Endothelial cell of umbilical vein (primary cell): ENCODE measurements around the gene KCNH1. TPM values are rescaled to one million over a fixed set of nuclear protein-coding genes. Genes with fewer than 3 reads are reported as not detected.

ENCODE experiments used
- BruUV-seq: library from RNA; stranded (reverse); fragments of 400-500 nt; replicated peaks from 2 replicates; lab custom pipeline; 2021; lab: Mats Ljungman, UMichigan
- CTCF ChIA-PET: fragments of 300-600, 350-600 bp; sonication (Branson Sonifier 250); formaldehyde crosslinking; loops from one replicate; lab custom pipeline; 2021; ENCODE audit warnings: antibody characterized with exemption, inconsistent platforms; lab: Charles Lee
- POLR2A ChIA-PET: fragments of 300-600, 350-600 bp; sonication (Branson Sonifier 250); formaldehyde crosslinking; loops from one replicate; lab custom pipeline; 2021; ENCODE audit warnings: antibody characterized with exemption, inconsistent platforms; lab: Charles Lee
- DNase-seq: peaks from one replicate; pipeline ENCODE4 v3.0.0-alpha.2; 2011; ENCODE audit warnings: low read depth, low spot score
- FAIRE-seq: peaks from 2 replicates; lab custom pipeline; 2011; peaks lifted over from hg19 to GRCh38; lab: Jason Lieb, UNC
- H2AFZ ChIP-seq: 2 replicates; pipeline ENCODE4 v1.6.0; 2012; ENCODE audit warnings: low read depth, low read length, control low read depth, inconsistent platforms
- H3K27ac ChIP-seq: 2 replicates; pipeline ENCODE4 v1.5.1; 2011; ENCODE audit warnings: low read depth, mild to moderate bottlenecking, control low read depth, low read length, moderate library complexity; ENCODE audit not compliant: insufficient read depth
- H3K27me3 ChIP-seq, 2 experiments: 2 replicates each; pipeline versions ENCODE4 v1.6.0 to v1.6.1; 2011; ENCODE audit warnings: low read length in 2 of 2, mixed read lengths in 1 of 2; ENCODE audit not compliant: control insufficient read depth in 2 of 2, insufficient read depth in 2 of 2
- H3K36me3 ChIP-seq, 2 experiments: 2 replicates in 1 of 2; 3 replicates in 1 of 2; pipeline ENCODE4 v1.5.1; 2011; ENCODE audit warnings: low read length in 2 of 2, mild to moderate bottlenecking in 1 of 2, moderate library complexity in 1 of 2; ENCODE audit not compliant: control insufficient read depth in 2 of 2, insufficient read depth in 2 of 2; ENCODE audit errors: extremely low read depth in 1 of 2
- H3K4me1 ChIP-seq: 3 replicates; pipeline ENCODE4 v1.5.1; 2011; ENCODE audit warnings: mild to moderate bottlenecking, low read length; ENCODE audit not compliant: control insufficient read depth, insufficient read depth; ENCODE audit errors: extremely low read depth
- H3K4me2 ChIP-seq: 2 replicates; pipeline ENCODE4 v1.6.1; 2011; ENCODE audit warnings: low read length, control low read depth, mixed read lengths; ENCODE audit not compliant: insufficient read depth
- H3K4me3 ChIP-seq, 3 experiments: fragments of 200-600 bp in 1 of 3; sonication (generic), shearing (Covaris generic) in 1 of 3; replicated peaks in 1 of 3; 2 replicates each; pipeline ENCODE4 v1.5.1; 2011 to 2016; ENCODE audit warnings: control low read depth in 3 of 3, low read length in 3 of 3, mild to moderate bottlenecking in 2 of 3, inconsistent platforms in 1 of 3, low read depth in 1 of 3, moderate library complexity in 1 of 3; ENCODE audit not compliant: insufficient read depth in 1 of 3
- H3K79me2 ChIP-seq: 2 replicates; pipeline ENCODE4 v1.6.0; 2012; ENCODE audit warnings: low read length, inconsistent platforms; ENCODE audit not compliant: control insufficient read depth, insufficient read depth
- H3K9ac ChIP-seq: replicated peaks from 2 replicates; pipeline ENCODE3; 2011; ENCODE audit warnings: low read length, control low read depth; ENCODE audit not compliant: insufficient read depth; ENCODE audit errors: extremely low read depth
- H3K9me1 ChIP-seq: replicated peaks from 3 replicates; pipeline ENCODE4 v1.6.0; 2011; ENCODE audit warnings: mild to moderate bottlenecking, low read length; ENCODE audit not compliant: control insufficient read depth, insufficient read depth; ENCODE audit errors: extremely low read depth
- H3K9me3 ChIP-seq: replicated peaks from 2 replicates; pipeline ENCODE4 v1.5.1; 2012; ENCODE audit warnings: low read length, inconsistent platforms; ENCODE audit not compliant: control insufficient read depth, insufficient read depth
- H4K20me1 ChIP-seq: replicated peaks from 2 replicates; pipeline ENCODE3; 2011; ENCODE audit warnings: mild to moderate bottlenecking, low read length; ENCODE audit not compliant: control insufficient read depth, insufficient read depth; ENCODE audit errors: extremely low read depth
- CTCF ChIP-seq, 2 donors: IDR thresholded peaks; 1 replicate in 1 of 2; 2 replicates in 1 of 2; pipeline ENCODE4 v1.5.1; 2011; ENCODE audit warnings: low read length in 2 of 2, mild to moderate bottlenecking in 2 of 2, moderate library complexity in 2 of 2, control low read depth in 1 of 2, inconsistent platforms in 1 of 2, low read depth in 1 of 2; ENCODE audit not compliant: insufficient read depth in 1 of 2; ENCODE audit errors: extremely low read depth in 1 of 2
- EZH2 ChIP-seq: IDR thresholded peaks from 2 replicates; pipeline ENCODE4 v1.6.1; 2012; ENCODE audit warnings: borderline replicate concordance, low read depth, mild to moderate bottlenecking, moderate library complexity, low read length, inconsistent platforms; ENCODE audit not compliant: severe bottlenecking
- FOS ChIP-seq: IDR thresholded peaks from 2 replicates; pipeline ENCODE4 v1.6.1; 2011; ENCODE audit warnings: mild to moderate bottlenecking, low read length, moderate library complexity, borderline replicate concordance; ENCODE audit not compliant: insufficient read depth
- GATA2 ChIP-seq: IDR thresholded peaks from 2 replicates; pipeline ENCODE4 v1.7.0; 2011; ENCODE audit warnings: low read depth, mild to moderate bottlenecking, moderate library complexity, mixed read lengths, low read length; ENCODE audit not compliant: insufficient read length, insufficient read depth
- JUN ChIP-seq: IDR thresholded peaks from 2 replicates; pipeline ENCODE4 v1.6.1; 2011; ENCODE audit warnings: borderline replicate concordance, low read depth; ENCODE audit not compliant: insufficient read length, insufficient read depth
- MAX ChIP-seq: IDR thresholded peaks from 2 replicates; pipeline ENCODE4 v1.6.1; 2011; ENCODE audit not compliant: insufficient read depth, insufficient read length
- MYC ChIP-seq: IDR thresholded peaks from one replicate; pipeline ENCODE4 v1.6.1; 2011; ENCODE audit warnings: mild to moderate bottlenecking, low read depth, low read length
- POLR2A ChIP-seq: IDR thresholded peaks from 2 replicates; pipeline ENCODE4 v1.6.1; 2012; ENCODE audit warnings: low read depth, mild to moderate bottlenecking, control low read depth, low read length
- POLR2AphosphoS5 ChIP-seq: IDR thresholded peaks from 2 replicates; pipeline ENCODE4 v1.6.1; 2012; ENCODE audit warnings: low read depth, mild to moderate bottlenecking, control low read depth, low read length, moderate library complexity; ENCODE audit not compliant: insufficient read depth
- dilution Hi-C: fragments of 300-500 bp; cut with MboI; formaldehyde crosslinking; loops from one replicate; pipeline ENCODE4 v1.15.0; 2019; ENCODE audit warnings: low sequenced_read_pairs; ENCODE audit not compliant: extremely low pct_ligation_motif_present
- intact Hi-C: fragments of 100-400 bp; cut with micrococcal nuclease; formaldehyde crosslinking; loops from one replicate; pipeline ENCODE4 v1.10.0; 2022
- polyA plus RNA-seq, 4 experiments: library from polyadenylated mRNA; depleted of rRNA in 3 of 4; stranded (reverse) in 3 of 4; unstranded in 1 of 4; fragments of >200 nt; gene quantifications; 2 replicates each; pipeline versions ENCODE4 v1.2.1 to v1.2.3, GENCODE V29; 2011 to 2012; ENCODE audit warnings: missing spikeins in 1 of 4
- total RNA-seq: library from RNA; stranded (reverse); gene quantifications from 2 replicates; pipeline ENCODE4 v1.2.3, GENCODE V29; 2021

KCNH1 gene
- total and polyA plus RNA-seq, 2 donors (not counting 3 experiments of a cell fraction or from before 2014, with no cell fraction given) = not detected

- BruUV-seq = no TSS peak
- H3K36me3 ChIP-seq = no peaks in the 10 kb centered on the region
- H4K20me1 ChIP-seq = no peaks in the 10 kb centered on the region
- no peak overlapping the region for H3K4me2 ChIP-seq
- H3K27me3 ChIP-seq = peaks cover 11 to 31% of the 10 kb centered on the region in 2 experiments
- POLR2A ChIA-PET = no interaction called here
- TF ChIP-seq EZH2 (no peak), FOS (no peak), MAX (no peak), CTCF (IDR thresholded peaks at IDR 0.05; ENCODE audit: extremely low read depth in 1 of 2, insufficient read depth in 1 of 2, low read depth in 1 of 2, low read length in 2 of 2) (no peak), POLR2AphosphoS5 (no peak), MYC (no peak), GATA2 (no peak), JUN (no peak), POLR2A (no peak)
- FAIRE-seq = no peak
- H3K27ac ChIP-seq = no peak overlapping the region
- dilution Hi-C loops = no loop called here
- intact Hi-C loops = loop anchor here (5.0 to 10.0 kb wide), 2 partner anchors 345 to 523 kb away; no protein-coding TSS in a partner anchor
- H3K4me3 ChIP-seq = no peak overlapping the region
- no peak overlapping the region for H3K9ac ChIP-seq
- no peaks in the 10 kb centered on the region for H3K9me1 ChIP-seq
- CTCF ChIA-PET = interaction anchor here (0.8 to 2.8 kb wide), 2 partner anchors 682 to 723 kb away, joined by 3 to 12 read pairs; no protein-coding TSS in a partner anchor
- peaks cover 2% of the 10 kb centered on the region for H3K4me1 ChIP-seq
- H2AFZ ChIP-seq = no peak overlapping the region
- H3K9me3 ChIP-seq = no peaks in the 10 kb centered on the region
- DNase-seq = no peak
- H3K79me2 ChIP-seq = no peaks in the 10 kb centered on the region
Measured at GRCh38 chr1:211129776-211130175, 4.2 kb downstream of the KCNH1 start.
